Measurements from ENCODE around the gene RFT1.

Gene RFT1

GRCh38 chr3:53122255-53122932 lies 7.8 kb downstream of the RFT1 start:
- DNase-seq: no peak

GRCh38 chr3:53120336-53120735 lies 9.9 kb downstream of the RFT1 start:
- no peak for DNase-seq

DNA sequence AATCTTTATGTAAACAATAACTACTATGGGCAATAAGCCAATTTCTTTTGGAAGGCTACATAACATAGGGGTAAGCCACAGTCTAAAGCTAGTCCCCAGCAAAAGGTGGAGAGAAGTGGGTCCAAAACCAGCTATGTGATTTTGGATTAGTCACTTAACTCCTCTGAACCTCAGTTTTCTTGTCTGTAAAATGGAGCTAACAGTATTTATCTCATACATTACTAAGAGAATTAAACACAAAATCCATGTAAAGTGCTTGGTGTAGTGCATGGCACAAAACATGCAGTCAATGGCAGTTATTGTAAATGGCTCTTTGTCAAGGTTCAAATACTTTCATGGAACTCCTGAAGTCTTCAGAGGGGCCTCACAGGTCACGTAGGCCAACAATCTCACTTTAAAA lies 13.3 kb downstream of the RFT1 start:
- no peak for DNase-seq

DNA sequence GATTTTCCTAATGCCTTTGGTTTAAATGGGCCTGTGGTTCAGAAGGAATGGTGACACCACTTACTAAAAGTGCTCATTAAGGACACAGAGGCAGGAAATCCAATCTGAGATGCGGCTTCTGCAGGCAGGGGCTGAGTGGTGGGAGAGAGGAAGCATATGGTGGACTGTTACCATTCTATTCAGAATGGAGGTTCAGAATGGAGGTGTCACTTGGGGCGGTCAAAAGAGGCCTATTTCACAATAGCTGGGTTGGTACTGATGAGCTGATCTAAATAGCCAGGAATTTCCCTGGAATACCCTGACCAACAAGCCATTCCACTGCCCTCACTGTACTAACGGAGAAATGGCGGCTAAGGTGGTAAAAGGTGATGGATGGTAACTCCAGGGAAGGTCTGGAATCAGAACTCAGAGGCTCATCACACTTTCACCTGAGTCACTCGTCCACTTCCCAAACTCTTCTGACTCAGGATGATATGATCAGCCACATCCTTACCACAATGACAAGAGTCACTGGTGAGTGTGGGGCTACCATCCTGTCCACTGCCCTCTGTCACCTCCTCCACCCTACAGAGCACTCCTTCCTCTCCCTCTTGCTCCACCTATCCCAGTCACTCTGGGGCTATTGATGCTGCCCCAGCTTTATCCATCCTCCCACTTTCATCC lies 15.7 kb downstream of the RFT1 start:
- peak; percentile 58 for DNase-seq

- DNase-seq: peak; percentile 90
Measured at GRCh38 chr3:53114011-53114400, 16.2 kb downstream of the RFT1 start.

DNA sequence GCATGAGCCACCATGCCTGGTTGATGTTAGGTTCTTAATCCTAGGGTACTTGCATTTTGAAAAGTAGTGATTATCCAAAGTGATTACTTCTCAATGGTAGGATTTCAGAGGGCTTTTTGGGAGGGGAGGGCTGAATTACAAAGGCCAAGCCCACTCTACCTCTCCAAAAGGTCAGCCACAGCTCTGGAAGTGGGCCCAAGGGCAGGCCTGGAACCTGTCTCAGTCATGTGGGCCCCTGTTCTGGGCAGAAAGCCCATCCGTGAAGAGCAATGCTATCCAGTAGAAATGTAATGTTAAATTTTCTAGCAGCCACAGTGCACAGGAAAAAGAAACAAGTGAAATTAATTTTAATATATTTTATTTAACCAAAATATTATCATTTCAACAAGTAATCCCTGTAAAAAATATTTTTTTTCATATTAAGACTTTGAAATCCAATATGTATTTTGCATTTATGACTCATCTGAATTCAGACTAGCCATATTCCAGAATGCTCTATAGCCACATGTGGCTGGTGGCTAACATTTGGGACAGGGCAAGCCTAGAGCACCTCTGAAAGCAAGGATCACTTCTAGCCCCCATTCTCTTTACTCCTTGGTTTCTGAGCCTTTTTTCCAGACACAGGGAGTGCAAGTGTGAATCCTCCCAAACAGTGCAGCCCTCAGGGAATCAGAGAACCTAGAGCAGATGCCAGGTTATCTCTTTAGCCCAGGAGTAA lies 16.8 kb downstream of the RFT1 start:
- DNase-seq: no peak

DNA sequence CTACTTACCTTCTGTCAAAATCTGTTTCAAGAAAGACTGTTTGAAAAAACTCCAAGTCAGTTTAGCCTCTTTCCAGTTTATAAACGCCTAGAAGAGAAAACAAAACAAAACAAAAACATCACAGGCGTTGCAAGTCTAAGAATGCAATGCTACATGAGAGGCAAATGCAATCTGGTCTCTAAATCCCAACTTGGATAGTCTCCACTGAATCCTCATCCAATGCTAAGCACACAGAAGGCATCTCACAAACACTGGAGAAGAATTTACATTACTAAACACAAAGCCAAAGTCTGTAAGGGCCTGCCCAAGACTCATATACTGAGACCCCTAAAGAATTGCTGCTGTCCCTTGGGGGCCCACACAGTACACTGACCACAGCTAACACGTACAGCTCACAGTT lies 18.4 kb downstream of the RFT1 start:
- no peak for DNase-seq

DNA sequence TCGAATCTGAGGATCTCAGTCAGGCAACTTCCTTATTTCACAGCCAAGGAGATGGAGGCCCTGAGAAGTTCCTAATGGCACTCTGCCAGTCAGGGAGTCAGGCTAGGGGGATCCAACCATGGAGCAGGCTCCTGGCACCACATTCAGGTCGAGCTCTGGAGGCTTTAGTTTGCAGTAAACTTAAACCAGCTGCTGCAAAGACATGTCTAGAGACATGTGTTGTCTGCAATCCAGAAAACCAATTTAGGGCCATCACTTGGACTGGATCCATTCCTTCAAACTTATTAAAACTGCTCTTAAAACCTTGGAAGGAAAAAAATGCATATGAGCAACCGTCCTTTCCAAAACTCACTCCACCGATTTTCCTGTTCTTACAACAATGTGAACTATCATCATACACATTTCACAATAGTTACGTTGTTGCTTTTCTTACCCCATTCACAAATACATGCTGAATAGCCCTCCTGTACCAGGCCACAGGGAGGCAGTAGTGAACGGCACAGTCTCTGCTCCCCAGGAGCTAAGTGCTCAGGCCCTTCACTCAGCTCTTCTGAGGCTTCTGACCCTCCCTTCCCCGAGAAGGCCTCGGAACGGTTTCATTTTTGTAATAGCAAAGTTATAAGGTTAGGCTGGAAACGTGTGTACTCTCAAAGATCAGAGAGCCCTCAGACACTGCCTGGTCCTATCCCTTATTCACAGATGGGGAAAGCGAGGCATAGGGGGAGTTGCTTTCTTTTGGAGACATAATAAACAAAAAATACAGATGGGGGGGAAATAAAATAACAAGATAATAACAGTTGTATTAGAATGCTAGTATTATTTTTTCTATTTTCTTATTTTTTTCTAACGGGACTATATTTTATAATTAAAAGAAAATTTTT lies 20.1 kb downstream of the RFT1 start:
- peak; percentile 90 for DNase-seq

- no peak for DNase-seq
Measured at GRCh38 chr3:53109190-53109589, 21.0 kb downstream of the RFT1 start.

- peak; percentile 75 for DNase-seq
Measured at GRCh38 chr3:53104762-53105161, 25.5 kb downstream of the RFT1 start.

GRCh38 chr3:53103397-53104296 lies 26.6 kb downstream of the RFT1 start:
- peak; percentile 67 for DNase-seq

GRCh38 chr3:53102601-53103147 lies 27.6 kb downstream of the RFT1 start:
- peak; percentile 90 for DNase-seq

DNA sequence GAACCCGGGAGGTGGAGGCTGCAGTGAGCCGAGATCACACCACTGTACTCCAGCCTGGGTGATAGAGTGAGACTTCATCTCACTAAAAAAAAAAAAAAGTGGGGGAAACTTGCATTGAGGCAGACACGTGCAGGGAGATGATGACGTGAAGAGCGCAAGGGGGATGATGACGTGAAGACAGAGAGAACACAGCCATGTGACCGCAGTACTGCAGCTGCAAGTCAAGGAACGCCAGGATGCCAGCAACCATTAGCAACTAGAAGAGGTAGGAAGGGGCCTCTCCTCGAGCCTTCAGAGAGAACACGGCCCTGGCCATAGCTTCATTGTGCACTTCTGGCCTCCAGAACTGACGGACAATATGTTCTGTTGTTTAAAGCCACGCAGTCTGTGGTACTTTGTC lies 28.3 kb downstream of the RFT1 start:
- DNase-seq: no peak

- no peak for DNase-seq
Measured at GRCh38 chr3:53100818-53101466, 29.3 kb downstream of the RFT1 start.

GRCh38 chr3:53097887-53098286 lies 32.3 kb downstream of the RFT1 start:
- DNase-seq: no peak

DNA sequence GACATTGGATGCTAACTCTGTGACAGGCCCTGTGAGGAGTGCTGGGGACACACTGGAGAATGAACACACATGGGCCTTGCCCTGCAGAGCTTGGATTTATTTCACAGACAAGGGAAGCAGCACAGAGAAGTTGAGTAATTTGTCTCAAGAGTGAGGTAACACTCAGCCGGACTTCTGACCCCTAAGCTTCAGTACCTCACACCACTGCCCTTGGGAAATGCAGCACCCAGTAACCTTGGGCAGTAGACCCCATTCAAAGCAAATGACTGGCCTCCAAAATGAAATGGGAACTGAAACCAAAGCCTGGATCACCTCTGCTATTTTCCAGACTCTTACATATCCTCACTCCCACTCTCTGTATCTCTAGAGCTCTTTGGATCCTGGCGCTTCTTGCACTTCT lies 37.3 kb downstream of the RFT1 start:
- peak; percentile 70 for DNase-seq

DNA sequence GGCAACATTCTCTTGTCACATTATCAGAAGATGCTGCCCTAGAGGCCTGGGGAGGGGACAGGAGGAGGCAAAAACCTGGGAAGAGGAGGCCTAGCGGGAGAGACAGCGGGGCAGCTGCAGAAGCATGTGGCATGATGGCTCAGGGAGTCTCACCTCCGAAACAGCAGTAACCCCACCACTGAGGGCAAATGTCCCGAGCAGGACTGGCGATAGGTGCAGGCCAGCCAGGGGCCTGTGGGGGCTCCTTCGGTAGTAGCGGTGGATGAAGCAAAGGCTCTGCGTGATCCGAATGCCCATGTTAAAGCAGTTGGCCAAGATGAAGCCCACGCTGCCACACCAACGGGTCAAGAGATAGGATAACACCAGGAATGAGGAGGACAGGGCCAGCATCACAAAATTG lies 38.0 kb downstream of the RFT1 start:
- no peak for DNase-seq

- DNase-seq: no peak
Measured at GRCh38 chr3:53091011-53091410, 39.2 kb downstream of the RFT1 start.

DNA sequence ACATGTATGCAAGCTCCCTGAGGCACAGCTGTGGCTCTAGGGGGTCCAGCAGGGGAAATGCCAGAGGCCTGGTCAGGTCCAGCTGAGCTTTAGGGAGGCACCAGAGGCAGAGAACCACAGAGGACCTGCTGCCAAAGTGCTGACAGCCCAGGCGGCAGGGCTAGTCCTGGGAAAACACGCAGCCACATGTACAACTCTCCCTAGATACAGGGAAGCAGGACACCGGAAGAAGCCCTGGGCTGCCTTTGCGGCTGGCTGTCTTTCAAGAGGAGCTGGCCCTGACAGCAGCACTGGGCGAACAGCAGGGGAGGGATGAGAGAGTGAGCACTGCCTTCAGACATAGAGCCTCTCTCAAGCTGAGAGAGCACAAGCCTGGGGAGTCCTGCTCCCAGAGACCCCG lies 40.7 kb downstream of the RFT1 start:
- DNase-seq: no peak

DNA sequence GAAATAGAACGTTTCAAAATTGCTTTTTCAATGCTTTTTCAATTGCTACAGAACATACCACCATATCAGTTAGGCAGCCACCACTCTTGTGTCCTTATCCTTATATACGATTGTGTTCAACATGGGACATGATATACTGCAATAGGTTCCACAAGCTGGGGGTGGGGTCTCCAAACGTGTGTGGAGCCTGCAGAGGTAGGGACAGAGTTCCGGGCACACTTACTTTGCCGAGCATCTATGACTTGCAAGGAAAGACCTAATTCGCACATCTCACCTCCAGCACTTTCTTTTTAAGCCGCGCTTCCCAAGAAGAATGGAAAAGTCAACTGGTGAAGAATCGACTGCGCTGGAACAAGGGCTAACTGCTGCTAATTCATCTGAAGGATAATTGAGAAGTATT lies 44.8 kb downstream of the RFT1 start:
- DNase-seq: no peak

DNA sequence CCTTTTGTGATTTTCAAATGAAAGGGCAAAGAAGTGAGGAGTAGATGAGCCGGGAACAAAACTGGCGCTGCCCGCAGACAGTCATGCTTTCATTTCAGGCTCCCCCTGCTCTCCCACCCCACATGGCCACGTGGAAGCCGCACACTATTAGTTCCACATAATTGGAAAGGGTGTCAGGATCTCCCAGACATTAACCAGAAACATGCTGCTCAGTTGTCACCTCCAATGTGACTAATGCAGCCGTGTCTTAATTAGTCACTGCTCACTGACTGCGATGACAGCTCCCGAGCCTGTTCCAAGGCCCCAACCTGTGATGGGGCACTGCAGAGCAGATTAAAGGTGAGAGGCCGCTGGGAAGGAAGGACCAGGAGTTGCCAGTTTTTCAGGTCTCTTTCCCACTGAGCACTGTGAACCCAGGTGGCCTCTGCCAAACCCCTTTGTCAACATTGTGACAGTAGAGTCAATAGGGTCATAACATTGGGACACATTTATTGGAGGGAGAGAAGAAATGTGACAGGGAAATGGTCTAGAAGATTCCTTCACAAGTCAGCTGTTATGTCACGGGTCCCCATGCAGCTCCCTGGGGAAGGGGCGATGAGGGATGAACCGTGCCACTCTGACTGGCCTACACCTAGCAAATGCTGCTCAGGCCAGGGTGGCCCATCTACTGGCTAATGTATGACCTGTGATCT lies 45.8 kb downstream of the RFT1 start:
- DNase-seq: no peak

Measured in suppressor macrophage treated with lipopolysaccharide for 4 hours (primary cell).